GM18951 (cell line): ENCODE measurements around the gene SLC8B1.

Source experiments
- POLR2A ChIP-seq: IDR thresholded peaks from 4 replicates; pipeline ENCODE4 v1.6.1; 2011; ENCODE audit warnings: mild to moderate bottlenecking; ENCODE audit not compliant: insufficient read length, insufficient read depth; ENCODE audit errors: extremely low read depth
- in situ Hi-C: fragments of 300-500 bp; cut with MboI; formaldehyde crosslinking; loops from one replicate; pipeline ENCODE4 v1.12.0; 2022; ENCODE audit warnings: low sequenced_read_pairs, mixed read lengths, inconsistent platforms; ENCODE audit not compliant: unreplicated experiment

Gene SLC8B1

DNA sequence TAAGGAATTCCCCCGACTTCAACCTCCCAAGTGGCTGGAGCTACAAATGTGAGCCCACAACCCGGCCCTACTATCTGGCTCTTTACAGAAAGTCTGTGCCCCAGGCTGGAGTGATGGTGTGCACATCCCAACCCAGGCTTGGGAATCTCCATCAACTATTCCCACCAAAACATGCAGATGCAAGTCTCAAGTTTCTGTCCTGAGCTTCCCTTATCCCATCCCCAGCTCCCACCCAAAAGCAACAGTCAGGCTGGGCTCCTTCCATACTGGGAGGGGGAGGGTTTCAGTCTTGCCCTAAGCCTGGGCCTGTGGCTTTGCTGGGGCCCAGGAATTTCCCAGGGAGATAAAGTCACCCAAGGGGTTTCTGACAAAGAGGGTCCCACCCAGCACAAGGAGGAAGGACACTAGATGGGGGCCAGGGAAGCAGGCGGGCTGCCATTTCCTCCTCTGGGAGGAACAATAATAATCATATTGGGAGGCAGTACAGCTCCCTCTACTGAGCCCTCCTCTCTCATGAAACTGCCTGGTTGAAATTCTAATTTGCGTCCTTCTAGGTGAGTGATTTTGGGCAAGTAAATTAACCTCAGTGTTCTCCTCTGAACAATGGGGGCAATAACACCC is 8.0 kb downstream of the SLC8B1 start:
- no peak for TF ChIP-seq POLR2A
- in situ Hi-C loops = no loop called here

DNA sequence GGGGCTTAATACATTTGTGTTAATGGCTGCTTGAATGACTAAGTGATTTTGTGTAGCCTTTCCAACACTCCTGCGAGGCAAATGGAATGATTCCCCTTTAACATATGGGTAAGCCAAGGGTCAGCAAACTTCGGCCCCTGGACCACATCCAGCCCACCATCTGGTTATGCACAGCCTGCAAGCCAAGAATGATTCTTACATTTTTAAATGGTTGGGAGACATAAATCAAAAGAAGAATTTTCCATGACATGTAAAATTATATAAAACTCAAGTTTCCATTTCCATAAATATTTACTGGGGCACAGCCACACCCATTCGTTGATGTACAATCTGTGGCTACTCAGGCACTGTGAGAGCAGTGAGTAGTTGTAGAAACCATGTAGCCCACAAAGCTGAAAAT is 9.0 kb downstream of the SLC8B1 start:
- TF ChIP-seq POLR2A = no peak
- in situ Hi-C loops = no loop called here

GRCh38 chr12:113322343-113322742 is 12.6 kb downstream of the SLC8B1 start:
- in situ Hi-C loops = no loop called here
- no peak for TF ChIP-seq POLR2A

- no peak for TF ChIP-seq POLR2A
- in situ Hi-C loops = no loop called here
Observed at GRCh38 chr12:113320401-113320800, 14.5 kb downstream of the SLC8B1 start.

- in situ Hi-C loops = no loop called here
- no peak for TF ChIP-seq POLR2A
Observed at GRCh38 chr12:113318900-113319628, 15.8 kb downstream of the SLC8B1 start.

GRCh38 chr12:113318046-113318656 is 16.8 kb downstream of the SLC8B1 start:
- in situ Hi-C loops = no loop called here

DNA sequence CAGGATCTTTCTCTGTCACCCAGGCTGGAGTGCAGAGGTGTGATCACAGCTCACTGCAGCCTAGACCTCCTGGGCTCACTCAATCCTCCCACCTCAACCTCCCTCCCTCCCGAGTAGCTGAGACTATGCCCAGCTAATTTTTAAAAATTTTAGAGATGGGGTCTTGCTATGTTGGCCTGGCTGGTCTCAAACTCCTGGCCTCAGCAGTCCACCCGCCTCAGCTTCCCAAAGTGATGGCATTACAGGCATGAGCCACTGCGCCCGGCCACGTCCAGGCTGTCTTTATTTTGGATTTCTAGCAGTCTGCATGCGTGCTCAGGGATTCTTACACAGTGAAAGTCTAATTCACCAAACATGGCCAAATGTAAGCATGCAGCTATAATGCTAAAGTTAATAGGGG is 17.8 kb downstream of the SLC8B1 start:
- in situ Hi-C loops = no loop called here
- no peak for TF ChIP-seq POLR2A

More at GRCh38 chr12:113318046-113318656, 16.8 kb downstream of the SLC8B1 start:
- TF ChIP-seq POLR2A = no peak

- in situ Hi-C loops = no loop called here
- no peak for TF ChIP-seq POLR2A
Observed at GRCh38 chr12:113316155-113316554, 18.8 kb downstream of the SLC8B1 start.

DNA sequence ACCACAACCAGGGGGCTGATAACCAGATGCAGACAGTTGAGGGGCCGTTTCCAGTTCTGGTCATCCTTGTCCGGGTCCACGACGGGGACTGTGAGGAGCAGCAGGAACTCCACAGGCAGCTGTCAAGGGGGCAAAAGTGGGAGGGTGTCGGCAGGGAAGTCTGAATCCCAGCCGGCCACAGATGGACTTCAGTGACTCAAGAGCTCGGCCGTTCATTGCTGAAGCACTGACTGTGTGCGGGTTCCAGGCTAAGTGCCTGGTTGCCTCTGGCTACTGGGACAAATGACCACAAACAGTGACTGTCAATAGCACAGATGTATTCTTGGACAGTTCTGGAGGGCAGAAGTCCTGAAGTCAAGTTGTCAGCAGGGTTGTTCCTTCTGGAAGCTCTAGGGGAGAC is 19.6 kb downstream of the SLC8B1 start:
- in situ Hi-C loops = no loop called here
- TF ChIP-seq POLR2A = no peak

DNA sequence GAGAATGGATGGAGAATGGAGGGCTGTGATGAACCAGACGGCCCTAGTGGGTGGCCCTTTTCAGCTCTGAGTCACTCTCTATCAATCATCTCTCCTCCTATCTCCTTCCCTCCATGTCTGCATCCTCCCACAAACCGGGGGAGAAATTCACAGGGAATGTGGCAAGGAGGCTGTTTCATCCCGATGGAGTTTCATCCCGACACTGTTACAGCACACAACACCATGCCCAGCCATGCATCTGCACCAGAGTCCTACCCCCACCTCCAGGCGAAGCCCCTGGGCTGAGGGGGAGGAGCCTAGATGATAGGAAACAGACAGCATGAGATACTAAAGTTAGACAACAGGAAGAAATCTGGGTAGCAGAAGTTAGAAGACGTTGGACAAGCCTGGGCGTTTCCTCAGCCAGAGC is 20.8 kb downstream of the SLC8B1 start:
- in situ Hi-C loops = no loop called here

DNA sequence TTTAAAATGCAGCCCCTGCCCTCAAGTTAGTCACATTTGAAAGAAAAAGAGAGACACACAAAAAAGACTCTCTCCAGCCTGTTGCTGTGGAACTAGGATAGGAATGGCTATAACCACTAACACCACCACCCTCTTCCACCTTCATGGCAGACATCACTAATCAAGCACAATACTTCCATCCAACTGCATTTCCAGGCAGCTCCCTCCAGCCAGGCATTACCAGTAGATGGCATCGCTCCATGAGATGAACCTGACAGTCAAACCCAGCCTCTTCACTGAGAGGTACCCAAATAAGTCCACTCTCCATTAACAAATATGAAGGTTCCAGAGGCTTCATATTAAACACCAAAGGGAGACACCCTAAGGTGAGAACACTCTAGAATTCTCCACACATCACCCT is 24.4 kb downstream of the SLC8B1 start:
- in situ Hi-C loops = no loop called here
- TF ChIP-seq POLR2A = no peak

More for the DNA sequence above, 20.8 kb downstream of the SLC8B1 start:
- no peak for TF ChIP-seq POLR2A

GRCh38 chr12:113306382-113306781 is 28.5 kb downstream of the SLC8B1 start:
- in situ Hi-C loops = no loop called here
- no peak for TF ChIP-seq POLR2A

GRCh38 chr12:113305281-113305856 is 29.5 kb downstream of the SLC8B1 start:
- no peak for TF ChIP-seq POLR2A
- in situ Hi-C loops = no loop called here
